ENCODE measurements around the gene MCM3AP. TPM values are rescaled to one million over a fixed set of nuclear protein-coding genes. Genes with fewer than 3 reads are reported as not detected.

The MCM3AP gene
- total RNA-seq: 88.4 and 95.5 TPM in 2 replicates

GRCh38 chr21:46285206-46285661, at the start of gene MCM3AP:
MCM3AP (minus strand) TSS chr21:46285611; CDS start chr21:46285286, 325 bp downstream.

GRCh38 chr21:46323710-46324389, 38.4 kb upstream of the MCM3AP start, which contains the start of the genes C21orf58 and PCNT:
C21orf58 (minus strand) TSS chr21:46323870; CDS start chr21:46322738, 1,132 bp downstream.
PCNT (plus strand) TSS chr21:46324156; CDS start chr21:46324229, 73 bp downstream.

GRCh38 chr21:46285761-46286647, 593 bp upstream of the MCM3AP start, which contains the start of gene YBEY:
YBEY (plus strand) TSS chr21:46286342; CDS start chr21:46286914, 572 bp downstream.

GRCh38 chr21:46228345-46229051, 56.9 kb downstream of the MCM3AP start, which contains the start of gene LSS:
LSS (minus strand) TSS chr21:46228774; CDS start chr21:46228745, 29 bp downstream.

Other genes with a start within 250 kb of the MCM3AP start
- 3,111 and 4,259 TPM in 2 replicates for gene COL6A2, start 187.5 kb downstream of the MCM3AP start, total RNA-seq
- 0.56 and 0.65 TPM in 2 replicates for gene FTCD, start 130.0 kb downstream of the MCM3AP start, total RNA-seq
- gene SPATC1L, start 101.2 kb downstream of the MCM3AP start, total RNA-seq: 4.4 and 9.1 TPM in 2 replicates
- 90.4 and 143 TPM in 2 replicates for gene LSS, start 56.8 kb downstream of the MCM3AP start, total RNA-seq
- gene YBEY, start 731 bp upstream of the MCM3AP start, total RNA-seq: 7.0 and 7.4 TPM in 2 replicates
- 3.9 and 4.6 TPM in 2 replicates for gene C21orf58, start 38.3 kb upstream of the MCM3AP start, total RNA-seq
- 25.9 and 32.3 TPM in 2 replicates for gene PCNT, start 38.5 kb upstream of the MCM3AP start, total RNA-seq
- 27.4 and 33.4 TPM in 2 replicates for gene DIP2A, start 173.3 kb upstream of the MCM3AP start, total RNA-seq